ENCODE results near the gene NR2C2AP. TPM values are rescaled to one million over a fixed set of nuclear protein-coding genes. Genes with fewer than 3 reads are reported as not detected.

NR2C2AP gene
- total RNA-seq, 1 donor from 2014 or later = 12.5 TPM

DNA sequence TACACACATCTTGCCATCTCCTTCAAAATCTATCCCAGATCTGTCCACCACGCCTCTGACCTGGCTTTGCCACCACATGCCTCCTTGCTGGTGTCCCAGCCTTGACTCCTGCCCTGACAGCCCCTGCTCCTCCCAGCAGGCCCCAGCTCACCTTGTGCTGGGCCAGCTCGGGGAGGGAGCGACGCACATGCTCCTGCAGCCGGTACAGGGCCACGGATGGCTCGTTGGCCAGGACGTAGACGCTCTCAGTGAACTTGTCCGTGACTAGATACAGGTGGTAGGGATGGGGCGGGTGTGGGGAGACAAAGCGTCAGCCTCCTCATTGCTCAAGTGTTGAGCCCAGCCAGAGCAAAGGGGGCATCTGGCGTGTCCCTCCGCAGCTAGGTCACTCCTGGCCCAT lies 16.5 kb downstream of the NR2C2AP start:
- TF ChIP-seq, protein P1, sequence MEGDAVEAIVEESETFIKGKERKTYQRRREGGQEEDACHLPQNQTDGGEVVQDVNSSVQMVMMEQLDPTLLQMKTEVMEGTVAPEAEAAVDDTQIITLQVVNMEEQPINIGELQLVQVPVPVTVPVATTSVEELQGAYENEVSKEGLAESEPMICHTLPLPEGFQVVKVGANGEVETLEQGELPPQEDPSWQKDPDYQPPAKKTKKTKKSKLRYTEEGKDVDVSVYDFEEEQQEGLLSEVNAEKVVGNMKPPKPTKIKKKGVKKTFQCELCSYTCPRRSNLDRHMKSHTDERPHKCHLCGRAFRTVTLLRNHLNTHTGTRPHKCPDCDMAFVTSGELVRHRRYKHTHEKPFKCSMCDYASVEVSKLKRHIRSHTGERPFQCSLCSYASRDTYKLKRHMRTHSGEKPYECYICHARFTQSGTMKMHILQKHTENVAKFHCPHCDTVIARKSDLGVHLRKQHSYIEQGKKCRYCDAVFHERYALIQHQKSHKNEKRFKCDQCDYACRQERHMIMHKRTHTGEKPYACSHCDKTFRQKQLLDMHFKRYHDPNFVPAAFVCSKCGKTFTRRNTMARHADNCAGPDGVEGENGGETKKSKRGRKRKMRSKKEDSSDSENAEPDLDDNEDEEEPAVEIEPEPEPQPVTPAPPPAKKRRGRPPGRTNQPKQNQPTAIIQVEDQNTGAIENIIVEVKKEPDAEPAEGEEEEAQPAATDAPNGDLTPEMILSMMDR (IDR thresholded peaks at IDR 0.05) = no peak
- TF ChIP-seq POLR2A (IDR thresholded peaks at IDR 0.05) (no peak), POLR2AphosphoS5 (IDR thresholded peaks at IDR 0.05; ENCODE audit: insufficient read depth in 1 of 2, low read depth in 1 of 2) (no peak)
- Histone ChIP-seq H3K27ac (no peak overlapping the region), H3K36me3 (peaks cover 0 to 18% of the 10 kb centered on the region in 2 donors), H3K4me1 (peaks cover 34% of the 10 kb centered on the region), H3K9me3 (no peaks in the 10 kb centered on the region), H3K4me3 (no peak overlapping the region), H3K27me3 (no peaks in the 10 kb centered on the region)
- DNase-seq (ENCODE audit: extremely low spot score in 2 of 2) = no peak
- intact Hi-C loops (cut with DNase I) = no loop called here

DNA sequence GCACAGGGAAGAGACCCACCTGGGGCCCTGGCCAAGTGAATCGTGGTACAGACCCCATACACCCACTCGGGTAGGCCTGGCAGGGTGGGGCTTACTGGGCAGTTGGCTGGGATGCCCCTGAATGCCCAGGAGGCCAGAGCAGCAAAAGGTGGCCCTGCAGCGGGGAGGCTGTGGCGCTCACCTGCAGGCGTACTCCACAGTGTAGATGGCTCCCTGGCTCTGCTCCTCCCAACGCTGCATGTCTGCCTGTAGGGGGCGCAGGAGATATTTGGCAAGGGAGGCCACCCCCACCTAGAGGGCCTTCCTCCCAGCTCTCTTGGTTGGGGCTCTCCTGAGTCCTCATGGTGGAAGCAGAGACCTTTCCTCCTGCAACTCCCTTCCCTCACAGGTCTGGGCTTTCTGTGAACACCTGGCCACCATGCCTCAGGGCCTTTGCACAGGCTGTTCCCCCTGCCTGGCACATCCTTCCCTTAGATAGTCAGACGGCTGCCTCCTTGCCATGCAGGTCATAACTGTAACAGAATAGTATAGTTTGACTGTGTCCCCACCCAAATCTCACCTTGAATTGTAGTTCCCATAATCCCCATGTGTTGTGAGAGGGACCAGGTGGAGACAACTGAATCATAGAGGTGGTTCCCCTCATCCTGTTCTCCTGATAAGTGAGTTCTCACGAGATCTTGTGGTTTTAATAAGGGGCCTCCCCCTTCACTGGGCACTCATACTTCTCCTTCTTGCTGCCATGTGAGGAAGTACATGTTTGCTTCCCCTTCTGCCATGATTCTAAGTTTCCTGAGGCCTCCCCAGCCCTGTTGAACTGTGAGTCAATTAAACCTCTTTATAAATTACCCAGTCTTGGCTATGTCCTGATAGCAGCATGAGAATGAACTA lies 17.1 kb downstream of the NR2C2AP start:
- H3K36me3 ChIP-seq = peaks cover 0 to 19% of the 10 kb centered on the region in 2 donors
- no peaks in the 10 kb centered on the region for H3K9me3 ChIP-seq
- H3K4me3 ChIP-seq = no peak overlapping the region
- no peak for TF ChIP-seq POLR2AphosphoS5 (IDR thresholded peaks at IDR 0.05; ENCODE audit: insufficient read depth in 1 of 2, low read depth in 1 of 2)
- TF ChIP-seq POLR2A (IDR thresholded peaks at IDR 0.05) = no peak
- TF ChIP-seq, protein P1 (IDR thresholded peaks at IDR 0.05) = no peak
- intact Hi-C loops (cut with DNase I) = no loop called here
- no peak for DNase-seq (ENCODE audit: extremely low spot score in 2 of 2)
- no peaks in the 10 kb centered on the region for H3K27me3 ChIP-seq
- no peak overlapping the region for H3K27ac ChIP-seq
- peaks cover 29% of the 10 kb centered on the region for H3K4me1 ChIP-seq

DNA sequence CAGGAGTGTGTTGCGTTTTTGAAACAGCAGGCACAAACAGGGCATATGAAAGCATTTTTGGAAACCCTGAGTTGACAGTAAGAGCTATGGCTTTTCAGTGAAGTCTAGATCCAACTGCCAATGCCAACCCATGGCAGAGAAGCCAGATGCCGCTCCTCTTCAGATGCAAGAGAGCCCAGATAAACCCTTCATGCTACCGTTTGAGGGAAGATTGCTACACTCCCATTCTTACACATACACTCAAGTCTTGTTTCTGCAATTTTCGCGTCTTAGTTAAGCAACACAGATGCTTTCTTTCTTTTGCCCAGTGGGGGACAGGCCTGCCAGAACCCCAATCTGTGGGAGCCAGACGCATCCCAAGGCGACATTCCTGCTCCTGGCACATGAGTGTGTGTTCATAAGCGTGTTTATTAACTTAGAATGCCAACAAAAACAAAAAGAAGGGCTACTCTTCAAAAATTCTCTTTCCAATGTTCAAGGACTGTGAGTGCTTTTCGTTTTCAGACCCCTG lies 21.7 kb downstream of the NR2C2AP start:
- Histone ChIP-seq H3K4me3 (no peak overlapping the region), H3K4me1 (no peaks in the 10 kb centered on the region), H3K27me3 (no peaks in the 10 kb centered on the region), H3K27ac (no peak overlapping the region), H3K36me3 (peaks cover 0 to 34% of the 10 kb centered on the region in 2 donors), H3K9me3 (peaks cover 5% of the 10 kb centered on the region)
- TF ChIP-seq, protein P1 (IDR thresholded peaks at IDR 0.05) = no peak
- TF ChIP-seq POLR2A (IDR thresholded peaks at IDR 0.05) (no peak), POLR2AphosphoS5 (IDR thresholded peaks at IDR 0.05; ENCODE audit: insufficient read depth in 1 of 2, low read depth in 1 of 2) (no peak)
- intact Hi-C loops (cut with DNase I) = no loop called here
- DNase-seq (ENCODE audit: extremely low spot score in 2 of 2) = no peak

DNA sequence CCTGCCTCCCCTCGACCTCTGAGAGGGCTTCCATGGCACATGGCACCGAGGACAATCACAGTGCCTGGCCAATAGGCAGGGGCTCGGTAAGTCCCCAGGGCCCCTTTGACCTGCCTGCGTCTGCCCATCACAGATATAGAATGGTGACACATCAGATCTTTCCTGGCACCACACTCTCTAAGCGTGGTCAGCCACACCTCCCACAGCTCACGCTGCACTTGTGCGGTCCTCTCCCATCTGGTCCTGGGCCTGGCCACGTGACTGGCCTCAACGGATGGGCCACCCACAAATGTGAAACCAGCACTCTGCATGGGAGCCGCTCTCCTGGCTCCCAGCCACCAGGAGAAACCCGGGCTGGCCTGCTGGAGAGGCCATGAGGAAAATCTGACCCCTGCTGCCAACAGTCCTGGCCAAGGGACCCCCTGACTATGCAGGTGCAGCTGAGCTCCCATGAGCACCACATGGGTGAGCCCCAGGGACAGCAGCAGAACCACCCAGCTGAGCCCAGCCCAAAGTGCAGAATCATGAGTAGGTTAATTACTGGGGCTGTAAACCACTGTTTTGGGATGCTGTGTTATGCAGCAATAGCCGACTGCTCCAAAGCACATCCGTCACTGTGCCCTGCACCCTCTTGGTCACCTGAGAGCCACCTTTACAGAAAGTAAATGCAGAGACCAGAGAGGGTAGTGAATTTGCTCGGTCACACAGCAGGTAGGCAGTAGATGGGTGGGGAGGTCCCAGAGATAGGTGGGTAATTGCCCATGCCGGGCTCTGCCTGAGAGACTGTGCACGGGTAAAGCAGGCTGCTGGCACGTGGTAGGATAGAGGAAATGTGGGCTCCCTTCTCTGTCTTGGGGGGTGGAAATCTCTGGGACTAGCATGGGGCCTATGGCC lies 23.4 kb downstream of the NR2C2AP start:
- Histone ChIP-seq H3K36me3 (peaks cover 0 to 31% of the 10 kb centered on the region in 2 donors), H3K4me1 (no peaks in the 10 kb centered on the region), H3K4me3 (no peak overlapping the region), H3K27ac (no peak overlapping the region), H3K9me3 (peaks cover 5% of the 10 kb centered on the region), H3K27me3 (no peaks in the 10 kb centered on the region)
- TF ChIP-seq, protein P1 (IDR thresholded peaks at IDR 0.05) = no peak
- TF ChIP-seq POLR2AphosphoS5 (IDR thresholded peaks at IDR 0.05; ENCODE audit: insufficient read depth in 1 of 2, low read depth in 1 of 2) = no peak
- no peak for TF ChIP-seq POLR2A (IDR thresholded peaks at IDR 0.05)
- intact Hi-C loops (cut with DNase I) = no loop called here
- DNase-seq (ENCODE audit: extremely low spot score in 2 of 2) = no peak

Measured in vagina (tissue), 2 donors.